ENCODE results near the gene PLEKHG1.

PLEKHG1 gene

DNA sequence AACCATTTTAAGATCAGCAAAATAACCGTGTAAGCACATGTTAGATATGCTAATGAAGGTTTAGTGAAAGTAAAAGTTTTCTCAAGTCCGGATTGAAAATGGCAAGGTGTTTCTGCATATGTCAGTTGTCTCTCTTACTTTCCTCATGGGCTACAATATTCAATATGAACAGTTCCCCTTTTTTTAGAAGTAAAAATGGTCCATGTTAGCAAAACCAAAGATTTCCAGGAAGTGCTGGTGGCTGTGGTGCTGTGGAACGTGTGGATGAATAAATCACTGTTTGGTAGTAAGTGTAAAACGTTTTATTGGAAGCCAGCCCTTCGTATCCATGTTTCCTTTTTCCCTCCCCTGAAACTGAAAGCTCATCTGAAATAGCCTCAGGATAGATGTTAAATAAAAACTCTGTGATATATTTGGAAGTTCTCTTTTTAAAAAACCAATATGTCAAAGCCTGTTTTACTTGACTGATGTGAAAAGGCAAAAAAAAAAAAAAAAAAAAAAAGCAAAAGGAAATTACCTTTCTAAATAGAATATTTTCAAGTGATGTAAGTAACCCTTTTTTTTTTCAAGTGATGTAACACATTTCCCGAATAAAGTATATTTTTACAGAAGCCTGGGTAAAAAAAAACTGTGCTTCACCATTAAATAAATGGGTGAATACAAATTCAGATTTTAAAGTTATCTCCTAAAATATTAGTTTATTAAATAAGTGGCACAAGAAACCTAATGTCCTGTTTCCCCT, 41.9 kb downstream of the PLEKHG1 start:
- DNase-seq: no peak

DNA sequence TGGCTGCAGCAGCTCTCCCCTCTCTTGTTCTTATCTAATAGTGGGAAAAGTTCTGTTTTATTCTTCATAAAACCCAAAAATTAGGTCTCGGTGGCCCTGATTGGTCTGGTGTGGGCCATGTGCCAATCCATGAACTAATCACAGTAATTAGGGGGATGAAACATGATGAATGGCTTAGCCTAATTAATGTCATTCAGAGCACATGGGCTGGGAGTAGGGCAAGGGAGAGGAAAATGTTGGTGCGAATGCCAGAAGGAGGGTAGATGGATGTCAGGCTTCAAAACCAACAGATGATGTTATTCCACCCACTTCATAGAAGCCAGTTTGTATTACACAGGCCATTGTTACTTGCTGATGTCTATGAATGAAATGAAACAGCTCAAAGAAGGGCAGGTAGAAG, 46.5 kb downstream of the PLEKHG1 start:
- DNase-seq: no peak

DNA sequence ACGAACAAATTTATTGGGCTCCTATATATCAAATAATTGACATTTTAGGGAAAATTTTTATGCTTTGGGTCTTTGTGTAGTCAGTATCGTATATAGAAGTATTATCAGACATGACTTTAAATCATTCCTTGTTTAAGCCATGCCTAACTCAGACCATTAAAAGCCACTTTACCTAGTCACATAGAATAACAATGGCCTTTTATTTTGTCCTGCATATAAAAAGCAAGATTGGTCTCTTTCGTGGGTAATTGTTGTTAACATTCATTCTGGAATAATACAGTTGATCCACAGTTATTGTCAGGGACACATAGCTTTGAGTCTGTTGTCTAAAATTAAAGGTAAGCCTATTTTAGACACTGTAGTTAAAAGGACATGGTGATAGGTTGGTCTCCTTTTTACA, 47.4 kb downstream of the PLEKHG1 start:
- no peak for DNase-seq
